Liver (tissue), 3 donors: ENCODE data around the gene DAO.

Experiments used
- FOXA1 ChIP-seq: IDR thresholded peaks from 2 replicates; pipeline ENCODE4 v1.6.1; 2016; ENCODE audit warnings: antibody characterized with exemption
- JUND ChIP-seq, 2 donors: IDR thresholded peaks; 2 replicates each; pipeline ENCODE4 v1.6.1; 2016; ENCODE audit warnings: antibody characterized with exemption in 2 of 2
- TAF1 ChIP-seq: conservative IDR thresholded peaks from 2 replicates; pipeline ENCODE4 v1.6.1; 2016; ENCODE audit warnings: antibody characterized with exemption, mild to moderate bottlenecking
- TF ChIP-seq, protein P1 (sequence below): fragments of 150-350 bp; IDR thresholded peaks from 2 replicates; pipeline ENCODE4 v1.5.1; 2017; ENCODE audit warnings: improper control_type of control experiment, low read depth, low read length; ENCODE audit not compliant: missing input control
- TF ChIP-seq, protein P2 (sequence below): IDR thresholded peaks from 2 replicates; pipeline ENCODE4 v1.6.1; 2016; ENCODE audit warnings: antibody characterized with exemption, mild to moderate bottlenecking
- TF ChIP-seq, protein P3 (sequence below): IDR thresholded peaks from 2 replicates; pipeline ENCODE4 v1.6.1; 2016; ENCODE audit warnings: antibody characterized with exemption
- donor health status: healthy.
- donor health status: healthy.

DNA sequence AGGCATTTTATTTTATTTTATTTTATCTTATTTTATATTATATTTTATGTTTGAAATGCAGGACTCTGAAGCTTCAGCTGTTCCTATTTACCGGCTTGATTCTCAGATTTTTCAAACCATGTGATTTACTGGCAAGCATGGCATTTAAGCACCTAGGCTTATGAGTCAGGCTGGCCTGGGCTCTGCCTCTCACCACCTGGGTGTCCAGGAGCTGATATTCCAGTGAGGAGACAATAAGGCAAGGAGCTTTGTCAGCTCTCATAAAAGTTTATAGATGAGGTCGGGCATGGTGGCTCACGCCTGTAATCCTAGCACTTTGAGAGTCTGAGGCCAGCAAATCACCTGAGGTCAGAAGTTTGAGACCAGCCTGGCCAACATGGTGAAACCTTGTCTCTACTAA, 2.1 kb downstream of the DAO start:
- TF ChIP-seq, protein P1, sequence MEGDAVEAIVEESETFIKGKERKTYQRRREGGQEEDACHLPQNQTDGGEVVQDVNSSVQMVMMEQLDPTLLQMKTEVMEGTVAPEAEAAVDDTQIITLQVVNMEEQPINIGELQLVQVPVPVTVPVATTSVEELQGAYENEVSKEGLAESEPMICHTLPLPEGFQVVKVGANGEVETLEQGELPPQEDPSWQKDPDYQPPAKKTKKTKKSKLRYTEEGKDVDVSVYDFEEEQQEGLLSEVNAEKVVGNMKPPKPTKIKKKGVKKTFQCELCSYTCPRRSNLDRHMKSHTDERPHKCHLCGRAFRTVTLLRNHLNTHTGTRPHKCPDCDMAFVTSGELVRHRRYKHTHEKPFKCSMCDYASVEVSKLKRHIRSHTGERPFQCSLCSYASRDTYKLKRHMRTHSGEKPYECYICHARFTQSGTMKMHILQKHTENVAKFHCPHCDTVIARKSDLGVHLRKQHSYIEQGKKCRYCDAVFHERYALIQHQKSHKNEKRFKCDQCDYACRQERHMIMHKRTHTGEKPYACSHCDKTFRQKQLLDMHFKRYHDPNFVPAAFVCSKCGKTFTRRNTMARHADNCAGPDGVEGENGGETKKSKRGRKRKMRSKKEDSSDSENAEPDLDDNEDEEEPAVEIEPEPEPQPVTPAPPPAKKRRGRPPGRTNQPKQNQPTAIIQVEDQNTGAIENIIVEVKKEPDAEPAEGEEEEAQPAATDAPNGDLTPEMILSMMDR, result no peak
- TF ChIP-seq TAF1, result no peak
- TF ChIP-seq FOXA1, result no peak
- TF ChIP-seq, protein P2, sequence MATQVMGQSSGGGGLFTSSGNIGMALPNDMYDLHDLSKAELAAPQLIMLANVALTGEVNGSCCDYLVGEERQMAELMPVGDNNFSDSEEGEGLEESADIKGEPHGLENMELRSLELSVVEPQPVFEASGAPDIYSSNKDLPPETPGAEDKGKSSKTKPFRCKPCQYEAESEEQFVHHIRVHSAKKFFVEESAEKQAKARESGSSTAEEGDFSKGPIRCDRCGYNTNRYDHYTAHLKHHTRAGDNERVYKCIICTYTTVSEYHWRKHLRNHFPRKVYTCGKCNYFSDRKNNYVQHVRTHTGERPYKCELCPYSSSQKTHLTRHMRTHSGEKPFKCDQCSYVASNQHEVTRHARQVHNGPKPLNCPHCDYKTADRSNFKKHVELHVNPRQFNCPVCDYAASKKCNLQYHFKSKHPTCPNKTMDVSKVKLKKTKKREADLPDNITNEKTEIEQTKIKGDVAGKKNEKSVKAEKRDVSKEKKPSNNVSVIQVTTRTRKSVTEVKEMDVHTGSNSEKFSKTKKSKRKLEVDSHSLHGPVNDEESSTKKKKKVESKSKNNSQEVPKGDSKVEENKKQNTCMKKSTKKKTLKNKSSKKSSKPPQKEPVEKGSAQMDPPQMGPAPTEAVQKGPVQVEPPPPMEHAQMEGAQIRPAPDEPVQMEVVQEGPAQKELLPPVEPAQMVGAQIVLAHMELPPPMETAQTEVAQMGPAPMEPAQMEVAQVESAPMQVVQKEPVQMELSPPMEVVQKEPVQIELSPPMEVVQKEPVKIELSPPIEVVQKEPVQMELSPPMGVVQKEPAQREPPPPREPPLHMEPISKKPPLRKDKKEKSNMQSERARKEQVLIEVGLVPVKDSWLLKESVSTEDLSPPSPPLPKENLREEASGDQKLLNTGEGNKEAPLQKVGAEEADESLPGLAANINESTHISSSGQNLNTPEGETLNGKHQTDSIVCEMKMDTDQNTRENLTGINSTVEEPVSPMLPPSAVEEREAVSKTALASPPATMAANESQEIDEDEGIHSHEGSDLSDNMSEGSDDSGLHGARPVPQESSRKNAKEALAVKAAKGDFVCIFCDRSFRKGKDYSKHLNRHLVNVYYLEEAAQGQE, result no peak
- no peak for TF ChIP-seq JUND (IDR thresholded peaks at IDR 0.05)
- TF ChIP-seq, protein P3, sequence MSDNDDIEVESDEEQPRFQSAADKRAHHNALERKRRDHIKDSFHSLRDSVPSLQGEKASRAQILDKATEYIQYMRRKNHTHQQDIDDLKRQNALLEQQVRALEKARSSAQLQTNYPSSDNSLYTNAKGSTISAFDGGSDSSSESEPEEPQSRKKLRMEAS, result no peak
